ENCODE data around the gene CAMSAP3. TPM values are rescaled to one million over a fixed set of nuclear protein-coding genes. Genes with fewer than 3 reads are reported as not detected.

Gene CAMSAP3
- total and polyA plus RNA-seq, 10 of the 15 experiments (the other 5 are each of a cell fraction or from before 2014, with no cell fraction given), result 0.03 to 6.3 (median 0.72) TPM

DNA sequence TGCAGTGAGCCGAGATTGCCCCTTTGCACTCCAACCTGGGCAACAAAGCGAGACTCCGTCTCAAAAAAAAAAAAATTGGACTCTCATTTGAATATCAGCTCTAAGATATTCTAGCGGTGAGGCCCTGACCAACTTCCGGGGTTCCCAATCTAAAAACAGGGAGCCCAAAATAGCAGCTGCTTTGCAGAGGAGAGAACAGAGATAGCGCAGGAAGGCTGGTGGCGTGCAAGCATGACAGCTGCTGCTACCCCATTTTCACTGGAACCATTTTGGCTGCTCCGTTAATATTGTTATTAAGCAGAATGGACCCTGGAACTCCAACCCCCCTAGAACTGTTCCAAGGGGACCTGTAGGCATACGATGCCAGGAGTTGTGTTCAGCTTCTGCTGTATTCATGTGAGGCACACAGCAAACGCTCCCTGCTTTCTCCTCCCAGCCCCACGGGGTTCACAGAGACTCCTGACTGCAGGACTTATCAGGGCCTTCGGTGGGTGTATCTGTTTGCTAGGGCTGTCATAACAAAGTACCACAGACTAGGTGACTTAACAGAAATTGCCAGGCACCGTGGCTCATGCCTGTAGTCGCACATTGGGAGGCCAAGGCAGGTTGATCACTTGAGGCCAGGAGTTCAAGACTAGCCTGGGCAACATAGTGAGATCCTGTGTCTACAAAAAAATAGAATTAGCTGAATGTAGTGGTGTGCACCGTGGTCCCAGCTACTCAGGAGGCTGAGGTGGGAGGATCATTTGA, 52.8 kb downstream of the CAMSAP3 start (continued):
- TF ChIP-seq ETV6 (conservative IDR thresholded peaks at IDR 0.05 in 1 of 2, IDR thresholded peaks at IDR 0.05 in 1 of 2; ENCODE audit: borderline replicate concordance in 1 of 2, low read depth in 1 of 2) (no peak), PML (IDR thresholded peaks at IDR 0.05; ENCODE audit: low read length) (0 out of 2 replicates have a peak, but pooled peaks have one; percentile 21), NFIC (IDR thresholded peaks at IDR 0.05; ENCODE audit: low read depth, low read length) (no peak), BACH1 (IDR thresholded peaks at IDR 0.05; ENCODE audit: borderline replicate concordance) (no peak)

DNA sequence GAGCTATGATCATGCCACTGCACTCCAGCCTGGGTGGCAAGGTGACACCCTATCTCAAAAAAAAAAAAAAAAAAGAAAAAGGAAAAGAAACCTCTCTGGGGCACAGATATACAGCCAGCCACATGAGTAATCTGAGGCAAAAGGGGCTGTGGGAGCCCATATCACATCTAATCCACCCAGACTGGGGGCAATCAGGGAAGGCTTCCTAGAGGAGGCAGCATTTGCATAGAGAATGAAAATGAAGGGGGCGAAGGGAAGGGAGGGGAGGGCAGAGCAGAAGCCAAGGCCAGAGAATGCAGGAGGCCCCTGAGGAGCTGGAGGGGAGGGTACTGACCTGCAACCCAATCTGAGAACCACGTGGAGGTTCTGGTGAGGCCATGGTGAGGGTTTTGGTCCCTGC, 54.5 kb downstream of the CAMSAP3 start:
- H3K4me3 ChIP-seq, result no peak overlapping the region
- FAIRE-seq (no peak), DNase-seq (ENCODE audit: low read depth, low spot score) (no peak), ATAC-seq (no peak)
- no peaks in the 10 kb centered on the region for H3K9me3 ChIP-seq (replicated peaks; ENCODE audit: control insufficient read depth, insufficient read depth, low read length)
- in situ Hi-C loops (cut with MboI), result no loop called here
- H3K79me2 ChIP-seq (ENCODE audit: control insufficient read depth, insufficient read depth, low read length), result no peaks in the 10 kb centered on the region
- H3K4me1 ChIP-seq (ENCODE audit: control insufficient read depth, insufficient read depth, low read length), result peaks cover 6% of the 10 kb centered on the region
- no peak overlapping the region for H2AFZ ChIP-seq (ENCODE audit: control insufficient read depth, low read depth, low read length)
- no peak overlapping the region for H3K4me2 ChIP-seq (ENCODE audit: control insufficient read depth, insufficient read depth)
- ChIA-PET SMC1A (ENCODE audit: uncharacterized antibody, unreplicated experiment) (interaction anchor here (1.1 kb wide), 1 partner anchor 150 kb away, joined by 3 read pairs; no protein-coding TSS in a partner anchor), RAD21 (ENCODE audit: unreplicated experiment) (no interaction called here), POLR2A (no interaction called here), CTCF (interaction anchor here (0.8 to 4.2 kb wide), 4 partner anchors 31 to 150 kb away, joined by 3 to 27 read pairs (median 4); partner anchors contain the start of gene TRAPPC5)
- H3K27me3 ChIP-seq (replicated peaks in 1 of 2; ENCODE audit: control insufficient read depth in 2 of 2, insufficient read depth in 2 of 2, low read length in 1 of 2), result no peaks in the 10 kb centered on the region; a peak in 1 of 4 replicates
- no peak overlapping the region for H3K27ac ChIP-seq (ENCODE audit: control insufficient read depth, insufficient read depth)
- H4K20me1 ChIP-seq (ENCODE audit: control insufficient read depth, insufficient read depth), result no peaks in the 10 kb centered on the region
- H3K36me3 ChIP-seq (ENCODE audit: control insufficient read depth in 2 of 2, insufficient read depth in 2 of 2, low read length in 1 of 2), result no peaks in the 10 kb centered on the region; a peak in 1 of 4 replicates
- intact Hi-C loops (cut with micrococcal nuclease; ENCODE audit: unreplicated experiment), result no loop called here
- TF ChIP-seq GATAD2B (conservative IDR thresholded peaks at IDR 0.05; ENCODE audit: low read depth) (no peak), MYB (IDR thresholded peaks at IDR 0.05; ENCODE audit: borderline replicate concordance, low read depth, low read length) (no peak)
- BruUV-seq (replicated peaks), result no TSS peak
- no peak overlapping the region for H3K9ac ChIP-seq (ENCODE audit: control insufficient read depth, insufficient read depth, low read length)
- WGBS (ENCODE audit: insufficient coverage, insufficient replicate concordance, low lambda C conversion rate, missing lambda C conversion rate), result 6% methylated on average over 2 of the region's 2 CpGs
